GM18861 (cell line): Measurements from ENCODE around the gene FAM83F.

Experiments used
- ATAC-seq: cut with Tn5 transposase; IDR thresholded peaks from one replicate; pipeline ENCODE4 v1.9.1; 2021; ENCODE audit not compliant: unreplicated experiment

FAM83F gene

DNA sequence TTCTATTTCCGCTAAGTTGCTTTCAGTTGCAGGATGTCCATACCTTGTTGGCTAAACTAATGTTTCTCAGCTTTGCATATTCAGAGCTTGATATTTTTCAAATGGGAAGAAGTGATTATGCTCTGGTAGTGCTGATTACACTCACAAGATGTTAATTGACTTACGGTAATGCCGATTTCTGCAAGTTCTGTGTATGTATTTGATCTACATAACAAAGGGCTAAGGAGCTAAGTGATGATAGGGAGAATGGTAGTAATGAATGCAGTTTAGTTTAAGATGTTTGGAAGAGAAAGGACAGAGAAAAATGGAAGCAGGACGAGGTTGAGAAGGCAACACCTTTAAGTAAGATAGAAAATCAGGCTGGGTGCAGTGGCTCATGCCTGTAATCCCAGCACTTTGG, 61.4 kb downstream of the FAM83F start:
- no peak for ATAC-seq

DNA sequence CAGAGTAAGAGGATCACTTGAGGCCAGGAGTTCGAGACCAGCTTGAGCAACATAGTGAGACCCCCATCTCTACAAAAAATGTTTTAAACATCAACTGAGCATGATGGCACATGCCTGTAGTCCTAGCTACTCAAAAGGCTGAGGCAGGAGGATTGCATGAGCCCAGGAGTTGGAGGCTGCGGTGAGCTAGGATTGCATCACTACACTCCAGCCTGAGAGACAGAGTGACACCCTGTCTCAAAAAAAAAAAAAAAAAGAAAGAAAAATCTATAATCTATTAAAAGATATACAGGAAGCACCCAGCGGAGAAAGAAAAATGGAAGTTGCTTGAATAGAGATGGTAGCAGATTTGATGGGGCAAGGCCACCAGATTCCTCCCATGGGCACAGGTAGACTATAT, 61.8 kb downstream of the FAM83F start:
- ATAC-seq, result no peak

DNA sequence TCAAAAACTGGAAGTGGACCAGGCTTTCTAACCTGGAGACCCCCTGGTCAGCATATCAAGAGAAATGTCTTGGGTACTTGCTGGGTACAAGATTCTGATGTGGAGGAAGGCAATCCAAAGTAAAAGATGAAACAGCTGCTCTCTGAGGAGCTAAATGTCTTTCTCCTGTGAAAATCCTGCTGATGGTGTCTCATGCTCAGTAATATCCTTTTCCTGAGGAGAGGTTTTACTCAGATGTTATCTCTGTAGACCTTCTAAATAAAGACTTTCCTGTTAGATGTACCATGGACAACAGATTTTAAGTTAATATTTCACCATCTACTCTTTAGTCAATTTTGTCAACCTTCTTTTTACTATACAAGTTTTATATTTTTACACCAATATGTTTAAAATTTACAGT, 62.9 kb downstream of the FAM83F start:
- ATAC-seq, result no peak

- no peak for ATAC-seq
Observed at GRCh38 chr22:40058265-40058664, 63.5 kb downstream of the FAM83F start.

DNA sequence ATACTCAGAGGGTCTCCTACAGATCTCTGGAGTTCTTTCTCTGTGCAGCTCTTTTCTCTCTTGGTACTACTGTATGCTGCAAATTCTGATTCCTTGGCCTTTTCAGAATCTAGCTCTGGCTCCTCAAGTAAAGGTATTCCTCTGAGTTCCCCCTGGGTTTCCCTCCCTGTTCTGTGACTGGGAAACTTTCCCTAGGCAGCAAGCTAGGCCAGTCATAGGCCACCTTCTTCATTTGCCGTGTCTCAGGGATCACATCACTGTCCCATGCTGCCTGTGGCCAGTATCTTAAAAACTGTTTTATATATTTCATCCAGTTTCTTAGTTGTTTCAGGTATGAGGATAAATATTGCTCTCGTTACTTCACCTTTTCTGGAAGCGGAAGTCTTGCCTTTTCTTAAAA, 71.2 kb downstream of the FAM83F start:
- no peak for ATAC-seq

DNA sequence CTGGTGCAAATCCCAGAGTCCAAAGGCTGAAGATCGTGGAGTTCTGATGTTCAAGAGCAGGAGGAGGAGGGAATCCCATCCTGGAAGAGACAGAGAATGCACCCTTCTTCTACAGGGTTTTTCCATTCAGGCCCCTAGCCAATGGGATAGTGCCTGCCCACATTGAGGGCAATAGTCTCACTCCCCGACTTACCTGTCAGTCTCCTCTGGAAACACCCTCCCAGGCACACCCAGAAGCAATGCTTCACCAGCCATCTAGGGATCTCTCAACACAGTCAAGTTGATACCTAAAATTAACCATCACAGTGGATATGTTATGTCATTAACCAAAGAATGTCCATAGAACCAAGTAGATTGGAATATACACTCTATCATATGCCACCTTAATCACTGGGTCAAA, 72.9 kb downstream of the FAM83F start:
- no peak for ATAC-seq

DNA sequence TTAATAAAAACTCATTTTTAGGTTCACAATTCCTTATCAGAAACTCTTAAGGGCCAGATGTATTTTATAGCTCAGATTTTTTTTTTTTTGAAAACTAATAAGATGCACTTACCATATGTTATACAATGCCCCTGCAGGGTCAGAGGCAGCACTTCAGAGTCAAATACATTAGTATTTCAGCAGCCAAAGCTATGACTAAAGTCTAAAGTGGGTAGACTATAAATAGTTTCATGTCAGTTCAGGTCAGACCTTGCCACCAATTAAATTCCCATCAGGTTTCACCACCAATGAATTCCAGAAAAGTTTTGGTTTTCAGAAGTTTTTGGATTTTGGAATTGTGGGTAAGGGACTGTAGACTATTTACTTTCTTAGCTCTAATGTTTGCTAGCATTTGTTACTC, 75.9 kb downstream of the FAM83F start:
- no peak for ATAC-seq

- ATAC-seq, result no peak
Observed at GRCh38 chr22:40071720-40072119, 77.0 kb downstream of the FAM83F start.

GRCh38 chr22:40076702-40077645, 82.2 kb downstream of the FAM83F start:
- ATAC-seq, result no peak

DNA sequence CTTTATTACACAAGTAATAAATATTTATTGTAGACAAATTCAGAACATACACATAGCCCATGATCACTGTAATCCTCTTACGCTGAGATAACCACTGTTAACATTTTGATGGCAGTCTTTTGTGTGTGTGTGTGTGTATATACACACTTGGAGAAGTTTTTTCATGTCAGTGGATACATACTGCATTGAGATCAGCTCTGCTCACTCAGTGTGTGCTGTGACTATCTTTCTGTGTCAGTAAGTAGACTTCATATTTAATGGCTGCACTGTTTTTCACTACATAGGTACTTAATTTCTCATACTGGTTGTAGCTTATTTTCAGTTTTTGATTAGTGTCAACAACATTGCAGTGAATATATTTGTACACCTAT, 82.9 kb downstream of the FAM83F start:
- ATAC-seq, result no peak

GRCh38 chr22:40081662-40082061, 86.9 kb downstream of the FAM83F start:
- ATAC-seq, result no peak

- no peak for ATAC-seq
Observed at GRCh38 chr22:40082184-40082583, 87.4 kb downstream of the FAM83F start.

DNA sequence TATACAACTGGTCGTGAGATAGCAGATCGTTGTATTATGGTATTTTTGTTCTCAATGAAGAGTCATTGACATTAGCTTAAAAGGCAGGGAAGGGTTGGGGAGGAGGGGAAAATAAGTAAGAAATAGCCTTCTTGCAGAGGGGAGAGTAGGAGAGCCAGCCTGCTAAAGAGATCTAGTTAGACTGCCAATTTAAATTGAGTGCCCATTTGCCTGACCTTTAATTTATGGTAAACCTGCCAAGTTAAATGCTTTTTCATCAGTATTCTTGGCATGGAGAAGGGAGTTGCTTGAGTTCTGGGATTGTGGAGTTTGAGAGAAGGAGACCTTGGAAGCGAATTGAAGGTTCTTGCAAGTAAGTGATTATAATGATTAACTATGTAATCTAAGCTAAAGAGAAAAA, 89.0 kb downstream of the FAM83F start:
- no peak for ATAC-seq

DNA sequence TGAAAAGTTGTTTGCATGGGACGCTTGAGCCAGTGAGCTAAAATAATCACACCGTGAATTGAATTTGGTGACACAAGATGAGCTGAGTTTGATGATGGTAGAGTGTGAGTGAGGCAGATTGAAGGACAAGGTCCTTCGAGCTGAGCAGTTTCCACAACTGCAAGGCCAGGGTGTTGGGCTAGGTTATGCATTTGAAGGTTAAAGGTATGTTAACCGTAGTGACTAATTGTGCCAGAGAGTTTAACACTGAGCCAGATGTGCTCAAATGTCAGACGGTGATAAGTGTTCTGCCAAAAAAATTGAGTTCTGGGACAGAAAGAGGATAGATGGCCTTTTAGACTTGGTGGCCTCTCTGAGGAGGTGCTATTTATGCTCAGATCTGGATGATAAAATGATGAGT, 89.5 kb downstream of the FAM83F start:
- ATAC-seq, result no peak

DNA sequence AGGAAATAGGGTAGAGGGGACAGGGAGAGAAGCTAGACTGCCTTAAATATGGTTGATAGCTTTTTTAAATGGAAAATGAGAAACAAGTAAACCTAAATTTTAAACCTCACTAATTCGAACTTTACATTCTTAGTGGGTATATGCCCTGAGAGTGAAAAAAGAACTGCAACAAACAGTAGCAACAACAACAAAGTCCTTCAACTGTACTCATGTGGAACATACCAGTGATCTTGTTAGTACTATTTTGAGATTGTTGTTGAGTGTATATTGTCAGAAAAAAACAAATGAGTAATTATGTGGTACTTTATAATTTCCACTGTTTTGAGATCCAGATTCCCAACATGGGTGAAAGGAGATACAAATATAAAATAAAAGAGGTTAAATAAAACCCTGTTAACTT, 94.1 kb downstream of the FAM83F start:
- no peak for ATAC-seq
